B cell (primary cell): ENCODE measurements around the gene HIGD2A.

Experiments
- EZH2 ChIP-seq: IDR thresholded peaks from 2 replicates; pipeline ENCODE4 v1.6.1; 2012; ENCODE audit warnings: borderline replicate concordance, low read depth, mild to moderate bottlenecking, moderate library complexity, low read length; ENCODE audit not compliant: insufficient read depth, poor library complexity, severe bottlenecking
- TF ChIP-seq, protein P1 (sequence below): fragments of 200-600 bp; IDR thresholded peaks from one replicate; pipeline ENCODE4 v1.8.0; 2022; ENCODE audit warnings: antibody characterized with exemption, mild to moderate bottlenecking

- TF ChIP-seq, protein P1, sequence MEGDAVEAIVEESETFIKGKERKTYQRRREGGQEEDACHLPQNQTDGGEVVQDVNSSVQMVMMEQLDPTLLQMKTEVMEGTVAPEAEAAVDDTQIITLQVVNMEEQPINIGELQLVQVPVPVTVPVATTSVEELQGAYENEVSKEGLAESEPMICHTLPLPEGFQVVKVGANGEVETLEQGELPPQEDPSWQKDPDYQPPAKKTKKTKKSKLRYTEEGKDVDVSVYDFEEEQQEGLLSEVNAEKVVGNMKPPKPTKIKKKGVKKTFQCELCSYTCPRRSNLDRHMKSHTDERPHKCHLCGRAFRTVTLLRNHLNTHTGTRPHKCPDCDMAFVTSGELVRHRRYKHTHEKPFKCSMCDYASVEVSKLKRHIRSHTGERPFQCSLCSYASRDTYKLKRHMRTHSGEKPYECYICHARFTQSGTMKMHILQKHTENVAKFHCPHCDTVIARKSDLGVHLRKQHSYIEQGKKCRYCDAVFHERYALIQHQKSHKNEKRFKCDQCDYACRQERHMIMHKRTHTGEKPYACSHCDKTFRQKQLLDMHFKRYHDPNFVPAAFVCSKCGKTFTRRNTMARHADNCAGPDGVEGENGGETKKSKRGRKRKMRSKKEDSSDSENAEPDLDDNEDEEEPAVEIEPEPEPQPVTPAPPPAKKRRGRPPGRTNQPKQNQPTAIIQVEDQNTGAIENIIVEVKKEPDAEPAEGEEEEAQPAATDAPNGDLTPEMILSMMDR: no peak
- no peak for TF ChIP-seq EZH2
These were observed 33.0 kb upstream of the HIGD2A start for GRCh38 chr5:176355400-176356178.
